ENCODE results near the gene NLRC5. TPM values are rescaled to one million over a fixed set of nuclear protein-coding genes. Genes with fewer than 3 reads are reported as not detected.

The NLRC5 gene
- total RNA-seq, 2 experiments from 2014 or later = 199 to 305 TPM

GRCh38 chr16:57029161-57030160 is 40.1 kb downstream of the NLRC5 start:
- H3K4me3 ChIP-seq (ENCODE audit: low read depth, low read length, poor library complexity, severe bottlenecking) = no peak overlapping the region
- ChIA-PET CTCF (ENCODE audit: unreplicated experiment) (no interaction called here), POLR2A (no interaction called here)
- peaks cover 86% of the 10 kb centered on the region for H3K36me3 ChIP-seq (ENCODE audit: insufficient read depth, low read length)
- no peak overlapping the region for H3K27ac ChIP-seq (ENCODE audit: low read depth, low read length, poor library complexity, severe bottlenecking)
- H4K20me1 ChIP-seq (ENCODE audit: insufficient read depth, low read length) = no peaks in the 10 kb centered on the region
- H3K9me3 ChIP-seq (ENCODE audit: low read length) = no peaks in the 10 kb centered on the region
- BruUV-seq (replicated peaks) = no TSS peak
- no peak for DNase-seq (ENCODE audit: low spot score)
- peaks cover 29% of the 10 kb centered on the region for H3K4me1 ChIP-seq (ENCODE audit: insufficient read depth, low read length, poor library complexity, severe bottlenecking)
- H2AFZ ChIP-seq (ENCODE audit: low read length) = no peak overlapping the region
- TF ChIP-seq EZH2phosphoT487 (IDR thresholded peaks at IDR 0.05; ENCODE audit: borderline replicate concordance, low read depth, low read length) = no peak
- TF ChIP-seq, protein P1, sequence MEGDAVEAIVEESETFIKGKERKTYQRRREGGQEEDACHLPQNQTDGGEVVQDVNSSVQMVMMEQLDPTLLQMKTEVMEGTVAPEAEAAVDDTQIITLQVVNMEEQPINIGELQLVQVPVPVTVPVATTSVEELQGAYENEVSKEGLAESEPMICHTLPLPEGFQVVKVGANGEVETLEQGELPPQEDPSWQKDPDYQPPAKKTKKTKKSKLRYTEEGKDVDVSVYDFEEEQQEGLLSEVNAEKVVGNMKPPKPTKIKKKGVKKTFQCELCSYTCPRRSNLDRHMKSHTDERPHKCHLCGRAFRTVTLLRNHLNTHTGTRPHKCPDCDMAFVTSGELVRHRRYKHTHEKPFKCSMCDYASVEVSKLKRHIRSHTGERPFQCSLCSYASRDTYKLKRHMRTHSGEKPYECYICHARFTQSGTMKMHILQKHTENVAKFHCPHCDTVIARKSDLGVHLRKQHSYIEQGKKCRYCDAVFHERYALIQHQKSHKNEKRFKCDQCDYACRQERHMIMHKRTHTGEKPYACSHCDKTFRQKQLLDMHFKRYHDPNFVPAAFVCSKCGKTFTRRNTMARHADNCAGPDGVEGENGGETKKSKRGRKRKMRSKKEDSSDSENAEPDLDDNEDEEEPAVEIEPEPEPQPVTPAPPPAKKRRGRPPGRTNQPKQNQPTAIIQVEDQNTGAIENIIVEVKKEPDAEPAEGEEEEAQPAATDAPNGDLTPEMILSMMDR (conservative IDR thresholded peaks at IDR 0.05; ENCODE audit: low read length) = no peak
- H3K4me2 ChIP-seq (ENCODE audit: low read length) = no peak overlapping the region
- H3K9me2 ChIP-seq (ENCODE audit: insufficient read depth, low read length) = no peaks in the 10 kb centered on the region
- H3K79me2 ChIP-seq (ENCODE audit: insufficient read depth, low read depth, low read length) = no peaks in the 10 kb centered on the region
- intact Hi-C loops (cut with micrococcal nuclease; ENCODE audit: unreplicated experiment) = no loop called here

GRCh38 chr16:57030346-57030902 is 41.1 kb downstream of the NLRC5 start:
- Histone ChIP-seq H3K4me3 (ENCODE audit: low read depth, low read length, poor library complexity, severe bottlenecking) (no peak overlapping the region), H3K27ac (ENCODE audit: low read depth, low read length, poor library complexity, severe bottlenecking) (no peak overlapping the region), H3K9me3 (ENCODE audit: low read length) (no peaks in the 10 kb centered on the region), H3K4me1 (ENCODE audit: insufficient read depth, low read length, poor library complexity, severe bottlenecking) (peaks cover 29% of the 10 kb centered on the region), H3K79me2 (ENCODE audit: insufficient read depth, low read depth, low read length) (no peaks in the 10 kb centered on the region), H3K4me2 (ENCODE audit: low read length) (no peak overlapping the region), H3K36me3 (ENCODE audit: insufficient read depth, low read length) (peaks cover 86% of the 10 kb centered on the region), H4K20me1 (ENCODE audit: insufficient read depth, low read length) (no peaks in the 10 kb centered on the region), H2AFZ (ENCODE audit: low read length) (no peak overlapping the region), H3K9me2 (ENCODE audit: insufficient read depth, low read length) (no peaks in the 10 kb centered on the region)
- DNase-seq (ENCODE audit: low spot score) = no peak
- intact Hi-C loops (cut with micrococcal nuclease; ENCODE audit: unreplicated experiment) = no loop called here
- ChIA-PET POLR2A (interaction anchor here (1.5 kb wide), 1 partner anchor 8 kb away, joined by 3 read pairs; no protein-coding TSS in a partner anchor), CTCF (ENCODE audit: unreplicated experiment) (no interaction called here)
- TF ChIP-seq EZH2phosphoT487 (IDR thresholded peaks at IDR 0.05; ENCODE audit: borderline replicate concordance, low read depth, low read length) = no peak
- TF ChIP-seq, protein P1 (conservative IDR thresholded peaks at IDR 0.05; ENCODE audit: low read length) = no peak
- no TSS peak for BruUV-seq (replicated peaks)
